Type B pancreatic cell (in vitro differentiated cells): ENCODE measurements around the gene STMP1. TPM values are rescaled to one million over a fixed set of nuclear protein-coding genes. Genes with fewer than 3 reads are reported as not detected.
"Not testable (repeated sequence)": the region's sequence is repeated elsewhere in the genome, so short reads cannot be mapped to it uniquely, and the experiment has no call there.

ENCODE experiments used
- DNase-seq: peaks from one replicate; pipeline ENCODE4 v3.0.0; 2021; ENCODE audit warnings: mixed read lengths; ENCODE audit not compliant: unreplicated experiment; ENCODE audit errors: extremely low spot score
- H3K27ac Mint-ChIP-seq: 2 replicates; pipeline ENCODE4 v1.8.0; 2021; ENCODE audit warnings: mild to moderate bottlenecking, mixed read lengths
- H3K27me3 Mint-ChIP-seq: 2 replicates; pipeline ENCODE4 v1.8.0; 2021; ENCODE audit warnings: mixed read lengths
- H3K36me3 Mint-ChIP-seq: 2 replicates; pipeline ENCODE4 v1.8.0; 2021; ENCODE audit warnings: mixed read lengths
- H3K4me1 Mint-ChIP-seq: one replicate; pipeline ENCODE4 v1.8.0; 2021; ENCODE audit warnings: mixed read lengths; ENCODE audit not compliant: unreplicated experiment
- H3K4me3 Mint-ChIP-seq: 2 replicates; pipeline ENCODE4 v1.8.0; 2021; ENCODE audit warnings: mild to moderate bottlenecking, mixed read lengths
- H3K9me3 Mint-ChIP-seq: 2 replicates; pipeline ENCODE4 v1.8.0; 2021; ENCODE audit warnings: mixed read lengths
- total RNA-seq: library from RNA; stranded (reverse); gene quantifications from 2 replicates; pipeline ENCODE4 v1.2.1, GENCODE V29; 2021; ENCODE audit warnings: low replicate concordance
- TF ChIP-seq, protein P1 (sequence below): fragments of 200-600 bp; sonication (generic); conservative IDR thresholded peaks from 2 replicates; pipeline ENCODE4 v1.5.0; 2021; ENCODE audit warnings: antibody characterized with exemption, mild to moderate bottlenecking

STMP1 gene
- total RNA-seq, 1 donor from 2014 or later = 58.2 TPM

DNA sequence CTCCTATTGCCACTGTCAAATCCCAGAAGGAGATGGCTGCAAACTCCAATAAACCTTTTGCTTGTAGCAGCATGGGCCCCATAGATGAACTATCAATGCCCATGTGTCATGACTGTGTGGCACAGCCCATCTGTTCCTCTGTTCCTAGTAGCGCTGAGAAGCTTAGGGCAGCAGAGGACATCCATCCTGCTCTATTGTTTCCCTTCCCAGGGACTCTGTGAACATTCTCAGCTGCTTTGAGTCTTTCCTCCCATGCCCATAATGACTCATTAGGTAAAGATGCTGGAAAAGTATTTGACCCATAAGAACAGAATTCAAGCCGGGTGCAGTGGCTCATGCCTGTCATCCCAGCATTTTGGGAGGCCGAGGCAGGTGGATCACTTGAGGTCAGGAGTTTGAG is 28.3 kb downstream of the STMP1 start:
- H3K4me3 Mint-ChIP-seq = no peak overlapping the region
- DNase-seq = no peak
- TF ChIP-seq, protein P1, sequence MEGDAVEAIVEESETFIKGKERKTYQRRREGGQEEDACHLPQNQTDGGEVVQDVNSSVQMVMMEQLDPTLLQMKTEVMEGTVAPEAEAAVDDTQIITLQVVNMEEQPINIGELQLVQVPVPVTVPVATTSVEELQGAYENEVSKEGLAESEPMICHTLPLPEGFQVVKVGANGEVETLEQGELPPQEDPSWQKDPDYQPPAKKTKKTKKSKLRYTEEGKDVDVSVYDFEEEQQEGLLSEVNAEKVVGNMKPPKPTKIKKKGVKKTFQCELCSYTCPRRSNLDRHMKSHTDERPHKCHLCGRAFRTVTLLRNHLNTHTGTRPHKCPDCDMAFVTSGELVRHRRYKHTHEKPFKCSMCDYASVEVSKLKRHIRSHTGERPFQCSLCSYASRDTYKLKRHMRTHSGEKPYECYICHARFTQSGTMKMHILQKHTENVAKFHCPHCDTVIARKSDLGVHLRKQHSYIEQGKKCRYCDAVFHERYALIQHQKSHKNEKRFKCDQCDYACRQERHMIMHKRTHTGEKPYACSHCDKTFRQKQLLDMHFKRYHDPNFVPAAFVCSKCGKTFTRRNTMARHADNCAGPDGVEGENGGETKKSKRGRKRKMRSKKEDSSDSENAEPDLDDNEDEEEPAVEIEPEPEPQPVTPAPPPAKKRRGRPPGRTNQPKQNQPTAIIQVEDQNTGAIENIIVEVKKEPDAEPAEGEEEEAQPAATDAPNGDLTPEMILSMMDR = no peak
- peaks cover 25% of the 10 kb centered on the region for H3K36me3 Mint-ChIP-seq
- no peak overlapping the region for H3K27ac Mint-ChIP-seq
- no peaks in the 10 kb centered on the region for H3K9me3 Mint-ChIP-seq
- H3K4me1 Mint-ChIP-seq = peaks cover 6% of the 10 kb centered on the region
- no peaks in the 10 kb centered on the region for H3K27me3 Mint-ChIP-seq

DNA sequence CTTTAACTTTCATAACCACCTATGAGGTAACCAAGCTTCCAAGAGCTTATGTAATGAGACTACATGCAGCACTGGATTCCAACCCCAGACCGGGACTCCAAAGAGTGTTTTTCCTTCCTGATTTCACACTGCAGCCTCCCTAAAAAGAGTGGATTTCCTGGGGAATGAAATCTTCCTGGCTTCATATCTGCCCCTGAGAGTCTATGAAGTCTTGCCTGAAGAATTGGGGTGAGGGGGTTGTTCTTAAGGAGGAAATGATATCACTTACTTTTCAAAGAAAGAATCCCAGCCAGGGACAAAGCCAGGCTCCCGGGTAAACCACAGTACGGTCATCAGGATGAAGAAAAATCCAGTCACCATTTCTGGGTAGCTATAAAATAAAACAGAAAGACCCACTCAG is 29.7 kb downstream of the STMP1 start:
- Mint-ChIP-seq H3K9me3 (no peaks in the 10 kb centered on the region), H3K27me3 (no peaks in the 10 kb centered on the region), H3K4me3 (no peak overlapping the region), H3K27ac (no peak overlapping the region), H3K36me3 (peaks cover 24% of the 10 kb centered on the region), H3K4me1 (peaks cover 6% of the 10 kb centered on the region)
- TF ChIP-seq, protein P1 = no peak
- no peak for DNase-seq

DNA sequence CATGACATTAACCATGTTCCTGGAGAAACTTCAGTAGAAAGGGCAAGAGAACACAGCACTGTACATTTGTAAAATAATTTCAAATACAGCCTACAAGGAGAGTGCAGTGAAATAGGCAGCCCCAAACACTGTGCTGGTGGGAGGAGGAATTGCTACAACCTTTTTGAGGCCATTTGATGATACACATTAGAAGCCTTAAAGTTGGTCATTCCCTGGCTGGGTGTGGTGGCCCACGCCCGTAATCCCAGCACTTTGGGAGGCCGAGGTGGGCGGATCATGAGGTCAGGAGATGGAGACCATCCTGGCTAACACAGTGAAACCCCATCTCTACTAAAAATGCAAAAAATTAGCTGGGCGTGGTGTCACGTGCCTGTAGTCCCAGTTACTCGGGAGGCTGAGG is 30.3 kb downstream of the STMP1 start:
- H3K4me3 Mint-ChIP-seq, DNase-seq, H3K9me3 Mint-ChIP-seq, H3K27ac Mint-ChIP-seq, H3K4me1 Mint-ChIP-seq, H3K27me3 Mint-ChIP-seq: not testable (repeated sequence)
- peaks cover 19% of the 10 kb centered on the region for H3K36me3 Mint-ChIP-seq

DNA sequence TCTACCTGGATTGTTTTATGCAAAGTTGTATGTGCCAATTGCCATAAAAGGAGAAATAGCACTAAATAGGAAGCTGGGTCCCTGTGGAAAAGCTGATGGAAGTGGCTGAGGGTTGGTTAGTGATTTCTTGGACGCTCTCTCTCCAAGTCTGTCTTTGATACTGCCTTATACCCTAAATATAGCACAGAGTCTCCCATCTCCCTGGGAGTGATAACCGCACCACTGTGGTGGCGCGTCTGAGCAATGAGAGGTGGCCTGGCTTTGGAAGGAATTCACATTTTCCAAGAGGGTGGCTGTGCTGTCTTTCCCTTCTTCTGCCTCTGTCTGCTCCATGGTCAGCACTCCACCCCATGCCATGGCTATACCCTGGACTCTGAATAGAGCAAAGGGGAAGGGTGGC is 31.2 kb downstream of the STMP1 start:
- Mint-ChIP-seq H3K36me3 (peaks cover 19% of the 10 kb centered on the region), H3K4me1 (peaks cover 7% of the 10 kb centered on the region), H3K4me3 (no peak overlapping the region), H3K27ac (no peak overlapping the region), H3K27me3 (no peaks in the 10 kb centered on the region), H3K9me3 (no peaks in the 10 kb centered on the region)
- TF ChIP-seq, protein P1 = no peak
- no peak for DNase-seq

DNA sequence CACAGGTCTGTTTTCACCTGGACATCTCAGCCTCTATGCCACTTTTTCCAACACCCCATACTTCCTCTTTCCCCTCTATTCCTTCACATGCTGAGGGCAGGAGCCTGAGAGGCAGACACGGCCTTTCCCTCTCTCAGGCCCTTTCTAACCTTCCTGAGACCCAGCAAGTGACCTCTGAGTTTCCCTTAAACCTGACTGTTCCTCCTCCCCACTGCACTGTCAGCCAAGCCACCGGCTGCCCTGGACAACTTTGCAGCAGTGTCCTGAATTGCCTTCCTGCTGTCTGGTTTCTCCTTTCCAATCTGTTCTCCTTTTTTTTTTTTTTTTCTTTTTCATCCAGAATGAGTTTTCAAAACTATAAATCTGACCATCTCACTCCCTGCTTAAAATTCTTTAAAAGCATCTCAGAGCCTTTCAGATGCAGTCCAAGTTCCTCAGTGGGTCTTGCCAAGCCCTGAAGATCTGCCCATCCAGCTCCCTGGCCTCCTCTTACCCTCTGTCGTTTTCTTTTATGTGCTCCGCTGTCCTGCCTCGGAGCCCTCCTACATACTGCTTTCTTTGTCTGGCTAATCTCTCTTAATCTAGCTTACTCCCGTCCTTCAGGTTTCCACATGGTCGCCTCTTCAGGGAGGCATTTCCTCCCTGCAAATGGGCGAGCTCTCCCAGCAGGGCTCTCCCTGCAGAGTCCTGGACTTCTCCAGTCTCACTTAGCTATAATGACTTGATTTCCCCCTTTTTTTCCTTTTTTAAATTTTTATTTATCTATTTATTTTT is 35.1 kb downstream of the STMP1 start:
- TF ChIP-seq, protein P1 = no peak

DNA sequence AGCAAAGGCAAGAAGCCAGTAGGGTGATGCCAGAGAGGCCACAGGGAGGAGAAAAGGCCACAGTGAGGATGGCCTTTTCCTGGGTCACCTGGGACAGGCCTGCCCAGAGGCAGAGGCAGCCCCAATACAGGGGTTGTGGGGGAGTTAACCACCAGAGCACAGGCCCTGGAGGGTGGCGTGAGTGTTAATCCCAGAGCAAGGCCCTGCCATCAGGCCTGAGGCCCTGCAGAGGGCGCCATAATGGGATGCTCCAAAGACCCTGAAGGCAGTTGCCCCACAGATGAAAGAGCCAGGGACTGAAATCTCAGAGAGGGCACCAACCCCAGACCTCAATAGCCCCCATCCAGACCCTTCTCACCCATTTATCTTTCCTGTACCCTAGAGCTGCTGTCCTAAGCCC is 41.8 kb downstream of the STMP1 start:
- TF ChIP-seq, protein P1 = peak; percentile 44
- peaks cover 12% of the 10 kb centered on the region for H3K36me3 Mint-ChIP-seq
- H3K4me1 Mint-ChIP-seq = peaks cover 10% of the 10 kb centered on the region
- DNase-seq = no peak
- H3K9me3 Mint-ChIP-seq = peaks cover 6% of the 10 kb centered on the region
- no peak overlapping the region for H3K27ac Mint-ChIP-seq
- no peak overlapping the region for H3K4me3 Mint-ChIP-seq
- no peaks in the 10 kb centered on the region for H3K27me3 Mint-ChIP-seq

More for the DNA sequence above, 35.1 kb downstream of the STMP1 start:
- H3K4me3 Mint-ChIP-seq = no peak overlapping the region
- H3K4me1 Mint-ChIP-seq = peaks cover 7% of the 10 kb centered on the region
- no peak overlapping the region for H3K27ac Mint-ChIP-seq
- H3K27me3 Mint-ChIP-seq = no peaks in the 10 kb centered on the region
- H3K9me3 Mint-ChIP-seq = peaks cover 6% of the 10 kb centered on the region
- no peak for DNase-seq
- H3K36me3 Mint-ChIP-seq = peaks cover 14% of the 10 kb centered on the region
